K562 (cell line): Measurements from ENCODE around the gene FARSB. TPM values are rescaled to one million over a fixed set of nuclear protein-coding genes. Genes with fewer than 3 reads are reported as not detected.

Experiments
- E2F8 ChIP-seq: fragments of 450-650 bp; IDR thresholded peaks from 2 replicates; pipeline ENCODE4 v1.7.1; 2018; ENCODE audit warnings: mild to moderate bottlenecking, low read depth; ENCODE audit not compliant: partially characterized antibody
- ELF4 ChIP-seq: fragments of 450-650 bp; formaldehyde crosslinking; IDR thresholded peaks from 2 replicates; pipeline ENCODE4 v1.4.0; 2022; ENCODE audit warnings: missing genetic modification characterization
- GTF2E2 ChIP-seq: fragments of 200-800 bp; sonication (Bioruptor generic); IDR thresholded peaks from 2 replicates; pipeline ENCODE4 v1.6.1; 2016; ENCODE audit warnings: missing genetic modification characterization, missing compliant biosample characterization
- HEY1 ChIP-seq: fragments of 250-450 bp; sonication (Bioruptor Pico); IDR thresholded peaks from 2 replicates; pipeline ENCODE4 v1.5.0; 2020; ENCODE audit warnings: mild to moderate bottlenecking, moderate library complexity, borderline replicate concordance
- IFI16 ChIP-seq: fragments of 250-450 bp; sonication (Bioruptor Pico); IDR thresholded peaks from 2 replicates; pipeline ENCODE4 v2.1.2; 2022; ENCODE audit warnings: mild to moderate bottlenecking, inconsistent platforms
- IRF1 ChIP-seq: sonication (generic); formaldehyde crosslinking; IDR thresholded peaks from 2 replicates; pipeline ENCODE4 v1.8.0; 2022; ENCODE audit warnings: missing genetic modification reagents, mild to moderate bottlenecking, borderline replicate concordance
- IRF2 ChIP-seq: sonication (generic); formaldehyde crosslinking; IDR thresholded peaks from 2 replicates; pipeline ENCODE4 v1.8.1; 2022; ENCODE audit warnings: mild to moderate bottlenecking, missing genetic modification reagents
- MAFF ChIP-seq: IDR thresholded peaks from 2 replicates; pipeline ENCODE4 v1.6.1; 2012; ENCODE audit warnings: low read length, improper control_type of control experiment
- MAFG ChIP-seq: fragments of 450-650 bp; conservative IDR thresholded peaks from 2 replicates; pipeline ENCODE4 v1.6.1; 2016; ENCODE audit warnings: missing genetic modification characterization, missing compliant biosample characterization
- MAFK ChIP-seq: IDR thresholded peaks from 2 replicates; pipeline ENCODE4 v1.6.1; 2011; ENCODE audit warnings: low read length, improper control_type of control experiment
- MCM7 ChIP-seq, 2 experiments: fragments of 450-650 bp; IDR thresholded peaks; 2 replicates each; pipeline ENCODE4 v1.6.1; 2016 to 2018
- MEIS2 ChIP-seq: fragments of 450-650 bp; IDR thresholded peaks from 2 replicates; pipeline ENCODE4 v1.6.1; 2014; ENCODE audit warnings: mild to moderate bottlenecking; ENCODE audit not compliant: partially characterized antibody
- SAFB2 ChIP-seq: fragments of 200-400 bp; formaldehyde crosslinking; IDR thresholded peaks from 2 replicates; pipeline ENCODE4 v1.6.1; 2018; ENCODE audit warnings: borderline replicate concordance, low read length, low read depth, moderate library complexity; ENCODE audit not compliant: severe bottlenecking
- ZBTB49 ChIP-seq: sonication (generic); formaldehyde crosslinking; IDR thresholded peaks from 2 replicates; pipeline ENCODE4 v1.8.0; 2022; ENCODE audit warnings: missing genetic modification reagents, mild to moderate bottlenecking, borderline replicate concordance
- ZFP30 ChIP-seq: fragments of 250-450 bp; sonication (Bioruptor Pico); IDR thresholded peaks from 2 replicates; pipeline ENCODE4 v1.8.0; 2022; ENCODE audit warnings: moderate library complexity, mild to moderate bottlenecking, inconsistent platforms, borderline replicate concordance
- ZKSCAN3 ChIP-seq: fragments of 250-450 bp; sonication (Bioruptor Pico); IDR thresholded peaks from 2 replicates; pipeline ENCODE4 v1.4.0; 2020
- ZNF551 ChIP-seq: fragments of 250-450 bp; sonication (Bioruptor Pico); IDR thresholded peaks from 2 replicates; pipeline ENCODE4 v1.5.0; 2021; ENCODE audit warnings: mild to moderate bottlenecking, moderate library complexity
- ZNF57 ChIP-seq: fragments of 450-650 bp; formaldehyde crosslinking; IDR thresholded peaks from 2 replicates; pipeline ENCODE4 v1.4.0; 2020; ENCODE audit warnings: mild to moderate bottlenecking, moderate library complexity
- ZNF592 ChIP-seq: fragments of 450-650 bp; IDR thresholded peaks from 2 replicates; pipeline ENCODE4 v1.6.1; 2017; ENCODE audit warnings: antibody characterized with exemption, mild to moderate bottlenecking
- polyA plus RNA-seq, 8 experiments: library from polyadenylated mRNA; depleted of rRNA in 4 of 8; stranded (reverse) in 5 of 8; unstranded in 3 of 8; fragments of >200 nt; fragmentation: Nextera tagmentation in 2 of 8; fragmentation: Illumina TruSeq in 1 of 8; extraction: Ambion mirVana in 2 of 8; extraction: Trizol in 1 of 8; gene quantifications; 2 replicates each; pipeline versions ENCODE4 v1.2.1 to v1.2.3, GENCODE V29; 2011 to 2014; ENCODE audit warnings: inconsistent platforms in 1 of 8, missing spikeins in 1 of 8
- total RNA-seq, 7 experiments: library from RNA; depleted of rRNA in 6 of 7; stranded (reverse); fragments of >200 nt in 6 of 7; fragmentation: Illumina TruSeq in 2 of 7; extraction: Trizol in 2 of 7; gene quantifications; 2 replicates each; pipeline versions ENCODE4 v1.2.1 to v1.2.3, GENCODE V29; 2011 to 2021; ENCODE audit warnings: low replicate concordance in 1 of 7

FARSB gene
- total and polyA plus RNA-seq, 9 of the 15 experiments (the other 6 are each of a cell fraction or from before 2014, with no cell fraction given) = 26.6 to 171 (median 55.7) TPM

GRCh38 chr2:222572751-222573174 is 83.1 kb downstream of the FARSB start (continued):
- TF ChIP-seq ZNF592 (0 out of 2 replicates have a peak, but pooled peaks have one; percentile 51), MAFG (tag) (peak; percentile 97), ZKSCAN3 (no peak), MAFK (peak; percentile 87), MCM7 (IDR thresholded peaks at IDR 0.05) (no peak), E2F8 (no peak), HEY1 (no peak), MEIS2 (peak; percentile 50), IRF1 (CRISPR knock-in tag) (no peak), MAFF (peak; percentile 94), ZNF57 (no peak), ELF4 (no peak), IFI16 (no peak), ZNF551 (CRISPR knock-in tag) (no peak), GTF2E2 (no peak), SAFB2 (no peak), ZFP30 (CRISPR knock-in tag) (no peak), IRF2 (no peak), ZBTB49 (no peak)
